GM18508 (cell line): ENCODE results near the gene CUX1.

Experiments used
- ATAC-seq: cut with Tn5 transposase; IDR thresholded peaks from one replicate; pipeline ENCODE4 v1.9.1; 2021; ENCODE audit warnings: moderate number of reproducible peaks; ENCODE audit not compliant: insufficient read depth, unreplicated experiment

Gene CUX1

GRCh38 chr7:102185796-102186195, 368.4 kb downstream of the CUX1 start:
- no peak for ATAC-seq

- no peak for ATAC-seq
Measured at GRCh38 chr7:102186306-102186705, 368.9 kb downstream of the CUX1 start.

GRCh38 chr7:102188746-102189145, 371.3 kb downstream of the CUX1 start:
- no peak for ATAC-seq

GRCh38 chr7:102189756-102190155, 372.3 kb downstream of the CUX1 start:
- ATAC-seq, result no peak

- no peak for ATAC-seq
Measured at GRCh38 chr7:102190776-102191350, 373.4 kb downstream of the CUX1 start.

- no peak for ATAC-seq
Measured at GRCh38 chr7:102191556-102192379, 374.3 kb downstream of the CUX1 start.

- no peak for ATAC-seq
Measured at GRCh38 chr7:102192790-102193189, 375.4 kb downstream of the CUX1 start.

GRCh38 chr7:102193806-102194205, 376.4 kb downstream of the CUX1 start:
- no peak for ATAC-seq

GRCh38 chr7:102195361-102195760, 377.9 kb downstream of the CUX1 start:
- no peak for ATAC-seq

GRCh38 chr7:102196028-102196427, 378.6 kb downstream of the CUX1 start:
- no peak for ATAC-seq

GRCh38 chr7:102197161-102197560, 379.7 kb downstream of the CUX1 start:
- no peak for ATAC-seq

GRCh38 chr7:102197599-102197998, 380.2 kb downstream of the CUX1 start:
- no peak for ATAC-seq

GRCh38 chr7:102198417-102198956, 381.1 kb downstream of the CUX1 start:
- ATAC-seq, result no peak

- no peak for ATAC-seq
Measured at GRCh38 chr7:102201576-102201975, 384.1 kb downstream of the CUX1 start.

GRCh38 chr7:102202556-102202955, 385.1 kb downstream of the CUX1 start:
- ATAC-seq, result no peak

GRCh38 chr7:102203218-102203617, 385.8 kb downstream of the CUX1 start:
- ATAC-seq, result no peak

- ATAC-seq, result no peak
Measured at GRCh38 chr7:102204212-102204611, 386.8 kb downstream of the CUX1 start.

GRCh38 chr7:102205915-102206314, 388.5 kb downstream of the CUX1 start:
- no peak for ATAC-seq

GRCh38 chr7:102208826-102209225, 391.4 kb downstream of the CUX1 start:
- no peak for ATAC-seq

- ATAC-seq, result no peak
Measured at GRCh38 chr7:102210787-102211186, 393.4 kb downstream of the CUX1 start.
